ENCODE data around the gene DGKD.

Gene DGKD

DNA sequence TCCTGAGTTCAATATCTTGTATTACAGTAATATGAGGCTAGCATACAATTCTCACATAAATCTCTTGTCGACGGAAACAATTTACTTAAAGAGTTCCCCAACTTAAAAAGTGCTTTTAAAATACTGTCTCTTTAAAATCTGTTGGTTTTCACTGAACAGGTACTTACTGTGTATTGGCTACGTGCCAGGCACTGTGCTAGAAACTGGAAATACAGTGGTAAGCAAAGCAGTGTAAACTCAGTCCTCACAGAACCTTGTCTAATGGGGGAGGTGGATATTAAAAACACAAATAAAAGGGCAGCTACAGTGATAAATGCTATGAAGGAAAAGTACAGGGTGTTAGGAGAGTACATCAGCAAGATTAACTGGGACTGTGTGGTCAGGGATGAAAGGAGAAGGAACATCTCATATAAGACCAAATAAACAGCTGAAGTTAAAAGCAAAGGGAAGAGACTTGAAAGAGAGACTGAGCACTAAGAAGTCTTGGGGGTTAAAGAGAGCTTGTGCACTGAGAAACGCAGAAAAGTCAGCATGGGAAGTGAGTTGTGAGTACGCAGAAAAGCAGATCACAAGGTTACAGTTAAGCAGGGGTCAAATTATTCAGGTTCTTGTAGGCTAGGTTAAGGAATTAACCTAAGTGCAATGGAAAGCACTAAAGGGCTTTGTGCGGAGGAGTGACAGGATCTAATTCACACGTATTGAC is 159.8 kb downstream of the DGKD start:
- no peak for FAIRE-seq

DNA sequence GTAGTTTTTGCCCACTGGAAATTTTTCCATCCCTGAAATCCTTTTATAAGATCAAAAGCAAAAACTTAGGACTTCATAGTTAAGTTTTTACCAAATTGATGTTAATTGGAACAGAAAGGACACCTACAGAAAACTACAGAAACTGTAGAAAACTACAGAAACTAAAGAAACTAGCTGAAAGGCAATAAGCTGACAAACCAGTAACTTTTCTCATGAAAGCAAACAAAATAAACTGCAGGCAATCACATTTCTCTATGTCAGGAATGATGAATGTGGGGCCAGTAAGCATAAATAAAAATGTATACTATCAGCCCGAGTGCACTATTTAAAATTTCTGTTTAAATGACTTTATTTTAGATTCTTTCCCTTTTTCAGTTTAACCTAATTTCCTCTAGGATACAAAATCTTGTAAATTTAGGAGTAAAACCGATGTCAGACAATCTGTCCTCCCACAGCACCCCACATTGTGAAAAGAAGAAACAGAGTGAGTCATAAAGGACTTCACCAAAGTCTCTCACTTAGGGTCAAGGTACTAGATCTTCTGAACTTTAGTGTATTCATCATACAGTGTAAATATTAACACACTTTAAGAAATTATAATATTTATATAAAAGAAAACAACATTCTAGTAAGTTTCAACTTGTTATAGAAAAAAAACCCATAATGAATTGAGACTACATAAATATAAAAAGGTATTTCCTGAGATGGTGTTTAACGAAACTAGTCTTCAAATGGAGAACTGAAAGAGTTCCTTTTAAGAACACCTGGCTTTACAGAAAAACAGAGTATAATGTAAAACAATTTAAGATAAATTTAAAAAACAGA is 165.7 kb downstream of the DGKD start:
- FAIRE-seq = no peak
